ENCODE data around the gene MYH14. TPM values are rescaled to one million over a fixed set of nuclear protein-coding genes. Genes with fewer than 3 reads are reported as not detected.

Gene MYH14
- polyA plus RNA-seq, 3 donors = 16.6 to 23.9 (median 19.0) TPM

- no peak for DNase-seq (ENCODE audit: low read depth in 3 of 3, low spot score in 2 of 3)
Observed at GRCh38 chr19:50281491-50281890, 78.1 kb downstream of the MYH14 start.

DNA sequence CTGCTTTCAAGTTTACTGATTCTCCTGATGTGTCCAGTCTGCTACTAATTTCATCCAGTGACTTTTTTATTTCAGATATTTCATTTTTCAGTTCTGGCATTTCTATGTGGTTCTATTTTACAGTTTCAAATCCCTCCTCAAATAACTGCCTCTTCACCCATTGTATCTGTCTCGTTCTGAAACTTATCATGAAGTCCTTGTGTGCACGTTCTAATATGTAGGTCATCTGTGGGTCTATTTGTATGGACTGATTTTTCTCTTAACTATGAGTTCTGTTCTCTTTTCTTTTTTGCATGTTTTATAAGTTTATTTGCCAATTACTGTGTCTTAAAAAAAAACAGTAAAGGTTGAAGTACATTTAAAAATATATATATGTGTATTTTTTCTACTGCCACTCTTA, 82.4 kb downstream of the MYH14 start:
- DNase-seq (ENCODE audit: low read depth in 3 of 3, low spot score in 2 of 3) = no peak

DNA sequence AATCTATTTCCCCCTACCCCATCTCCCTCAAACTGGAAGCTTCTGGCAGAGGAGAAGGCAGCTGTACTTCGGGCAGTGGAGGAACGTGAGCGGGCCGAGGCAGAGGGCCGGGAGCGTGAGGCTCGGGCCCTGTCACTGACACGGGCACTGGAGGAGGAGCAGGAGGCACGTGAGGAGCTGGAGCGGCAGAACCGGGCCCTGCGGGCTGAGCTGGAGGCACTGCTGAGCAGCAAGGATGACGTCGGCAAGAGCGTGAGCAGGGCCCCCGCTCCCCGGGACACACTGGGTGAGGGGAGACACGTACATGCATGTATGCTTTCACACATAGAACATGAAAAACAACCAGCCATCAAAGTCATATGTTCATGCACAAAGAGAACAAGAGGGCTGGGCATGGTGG, 83.0 kb downstream of the MYH14 start:
- no peak for DNase-seq (ENCODE audit: low read depth in 3 of 3, low spot score in 2 of 3)

DNA sequence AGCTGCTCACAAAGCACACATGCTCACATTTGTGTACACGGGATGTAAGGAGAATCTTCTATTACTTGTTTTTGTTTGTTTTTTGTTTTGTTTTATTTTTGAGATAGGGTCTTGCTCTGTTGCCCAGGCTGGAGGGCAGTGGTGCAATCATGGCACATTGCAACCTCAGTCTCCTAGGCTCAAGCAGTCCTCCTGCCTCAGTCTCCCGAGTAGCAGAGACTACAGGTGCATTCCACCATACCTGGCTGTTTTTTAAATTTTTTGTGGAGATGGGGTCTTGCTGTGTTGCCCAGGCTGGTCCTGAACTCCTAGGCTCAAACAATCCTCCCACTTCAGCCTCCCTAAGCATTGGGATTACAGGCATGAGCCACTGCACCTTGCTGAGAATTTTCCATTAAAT, 83.9 kb downstream of the MYH14 start:
- no peak for DNase-seq (ENCODE audit: low read depth in 3 of 3, low spot score in 2 of 3)

DNA sequence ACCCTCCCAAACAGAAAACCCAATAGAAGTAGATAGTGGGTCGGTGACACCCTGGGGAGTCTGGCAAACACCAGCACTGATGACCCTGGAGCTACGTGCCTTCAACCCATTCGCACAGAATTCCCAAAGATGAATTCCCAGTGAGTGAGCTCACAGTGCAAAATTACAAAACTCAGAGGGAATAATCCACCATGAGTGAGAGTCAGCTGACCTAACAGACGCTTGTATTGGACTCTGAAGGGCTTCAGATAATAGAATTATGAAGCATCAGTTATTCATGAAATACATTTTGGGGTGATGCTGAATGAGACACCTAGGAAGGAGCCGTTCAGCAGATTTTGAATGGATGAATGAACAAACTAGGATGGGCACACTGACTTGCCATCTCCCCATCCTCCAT, 85.5 kb downstream of the MYH14 start:
- no peak for DNase-seq (ENCODE audit: low read depth in 3 of 3, low spot score in 2 of 3)

DNA sequence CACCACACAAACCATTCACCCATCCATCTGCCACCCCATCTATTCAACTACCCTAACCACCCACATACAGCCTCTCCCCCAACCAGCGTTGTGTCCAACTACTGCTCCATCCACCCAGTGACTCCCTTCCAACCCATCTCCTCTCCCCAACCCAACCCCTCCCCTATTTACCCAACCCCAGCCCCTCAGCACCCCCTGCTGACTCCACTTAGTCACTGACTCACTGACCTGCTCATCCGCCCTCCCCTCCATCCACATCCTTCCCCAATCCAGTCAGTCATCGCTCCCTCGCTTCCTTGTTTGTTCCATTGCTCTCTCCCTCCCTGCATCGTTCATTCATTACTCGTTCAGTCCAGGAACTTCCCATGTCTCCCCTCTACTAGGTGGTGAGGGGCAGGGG, 86.6 kb downstream of the MYH14 start:
- no peak for DNase-seq (ENCODE audit: low read depth in 3 of 3, low spot score in 2 of 3)

DNA sequence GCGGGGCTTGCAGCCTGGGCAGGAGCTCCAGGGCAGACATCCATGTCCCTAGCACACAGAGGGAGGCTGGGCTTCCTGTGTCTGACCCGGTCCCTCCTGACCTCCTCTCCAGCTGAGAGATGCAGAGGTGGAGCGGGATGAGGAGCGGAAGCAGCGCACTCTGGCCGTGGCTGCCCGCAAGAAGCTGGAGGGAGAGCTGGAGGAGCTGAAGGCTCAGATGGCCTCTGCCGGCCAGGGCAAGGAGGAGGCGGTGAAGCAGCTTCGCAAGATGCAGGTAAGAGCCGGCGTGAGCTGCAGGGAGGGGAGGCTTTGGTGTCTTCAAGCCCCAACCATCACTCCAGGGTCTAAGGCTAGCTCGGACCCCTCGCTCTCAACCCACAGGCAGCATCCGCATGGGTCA, 87.4 kb downstream of the MYH14 start:
- DNase-seq (ENCODE audit: low read depth in 3 of 3, low spot score in 2 of 3) = no peak

- no peak for DNase-seq (ENCODE audit: low read depth in 3 of 3, low spot score in 2 of 3)
Observed at GRCh38 chr19:50292216-50292827, 88.9 kb downstream of the MYH14 start.

- DNase-seq (ENCODE audit: low read depth in 3 of 3, low spot score in 2 of 3) = no peak
Observed at GRCh38 chr19:50293263-50294004, 90.0 kb downstream of the MYH14 start.

DNA sequence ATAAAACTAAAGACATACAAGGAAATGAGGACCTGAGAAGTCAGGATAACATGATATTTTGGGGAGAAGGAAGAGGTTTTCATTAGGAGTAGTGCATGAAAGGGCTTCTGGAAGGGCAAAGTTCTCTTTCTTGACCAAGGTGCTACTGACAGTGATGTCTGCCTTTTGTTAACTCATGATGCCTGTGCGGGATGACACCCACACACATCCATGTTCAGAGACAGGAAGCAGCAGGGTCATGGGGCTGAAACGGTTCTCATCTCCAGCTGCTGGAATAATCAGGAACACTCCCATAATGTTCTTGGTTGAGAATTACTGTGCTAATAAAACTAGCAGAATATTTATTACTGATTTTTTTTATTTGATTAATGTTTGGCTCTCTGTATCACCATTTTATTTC, 96.6 kb downstream of the MYH14 start:
- no peak for DNase-seq (ENCODE audit: low read depth in 3 of 3, low spot score in 2 of 3)

DNA sequence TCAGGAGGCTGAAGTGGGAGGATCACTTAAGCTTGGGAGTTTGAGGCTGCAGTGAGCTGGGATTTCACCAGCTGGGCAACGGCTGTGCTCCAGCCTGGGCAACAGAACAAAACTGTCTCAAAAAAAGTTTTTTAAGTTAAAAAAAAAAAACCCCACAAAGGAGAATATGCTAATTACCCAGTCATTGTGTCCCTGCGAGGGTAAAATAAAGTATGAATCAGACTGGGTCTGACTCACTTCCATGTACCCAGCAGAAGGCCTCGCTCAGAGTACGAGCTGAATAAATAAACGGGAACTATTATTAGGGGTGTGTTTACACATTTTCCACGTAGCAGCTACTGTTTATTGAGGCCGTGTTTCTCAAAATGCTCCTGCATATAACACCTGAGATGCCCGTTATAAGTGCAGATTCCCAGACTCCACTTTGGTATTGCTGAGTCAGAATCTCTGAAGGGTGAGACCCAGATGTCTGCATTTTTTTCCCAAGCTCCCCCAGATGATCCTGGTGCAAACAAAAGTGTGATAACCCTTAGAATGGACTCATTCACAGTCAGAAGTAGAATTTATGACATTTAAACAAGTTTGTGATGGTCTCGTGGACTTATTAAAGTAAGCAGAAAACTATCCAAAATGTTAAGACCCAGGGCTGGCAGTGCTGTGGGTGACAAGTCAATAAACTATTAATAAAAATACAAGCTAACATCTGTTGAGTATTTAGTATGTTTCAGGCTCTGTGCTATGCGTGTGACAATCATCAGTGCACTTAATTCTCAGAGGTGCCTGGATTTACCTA, 97.6 kb downstream of the MYH14 start:
- no peak for DNase-seq (ENCODE audit: low read depth in 3 of 3, low spot score in 2 of 3)

DNA sequence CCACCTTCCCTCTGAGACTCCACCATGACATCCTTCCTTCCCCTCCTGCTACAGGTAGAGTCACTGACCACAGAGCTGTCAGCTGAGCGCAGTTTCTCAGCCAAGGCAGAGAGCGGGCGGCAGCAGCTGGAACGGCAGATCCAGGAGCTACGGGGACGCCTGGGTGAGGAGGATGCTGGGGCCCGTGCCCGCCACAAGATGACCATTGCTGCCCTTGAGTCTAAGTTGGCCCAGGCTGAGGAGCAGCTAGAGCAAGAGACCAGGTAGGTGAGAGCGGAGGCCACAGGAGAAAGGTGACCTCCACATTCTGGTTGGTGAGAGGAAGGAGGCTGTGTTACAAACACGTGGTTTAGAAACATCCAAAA, 98.2 kb downstream of the MYH14 start:
- no peak for DNase-seq (ENCODE audit: low read depth in 3 of 3, low spot score in 2 of 3)

DNA sequence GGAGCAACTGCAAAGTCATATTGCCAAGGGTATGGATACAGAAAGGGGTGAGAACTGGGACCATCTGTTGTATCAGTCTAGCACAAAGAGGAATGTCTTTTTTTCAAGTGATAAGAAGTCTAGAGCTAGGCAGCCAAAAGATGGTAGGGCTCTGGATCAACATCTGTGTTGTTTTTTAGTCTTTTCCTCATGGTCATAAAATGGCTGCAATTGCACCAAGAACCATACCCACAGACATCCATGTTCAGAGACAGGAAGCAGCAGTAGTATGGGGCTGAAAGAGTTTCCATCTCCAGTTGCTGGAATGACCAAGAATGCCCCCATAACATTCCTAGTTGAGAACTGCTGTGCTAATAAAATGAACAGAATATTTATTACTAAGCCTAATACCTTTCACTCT, 100.1 kb downstream of the MYH14 start:
- DNase-seq (ENCODE audit: low read depth in 3 of 3, low spot score in 2 of 3) = no peak

GRCh38 chr19:50308991-50309390, 105.6 kb downstream of the MYH14 start:
- no peak for DNase-seq (ENCODE audit: low read depth in 3 of 3, low spot score in 2 of 3)

DNA sequence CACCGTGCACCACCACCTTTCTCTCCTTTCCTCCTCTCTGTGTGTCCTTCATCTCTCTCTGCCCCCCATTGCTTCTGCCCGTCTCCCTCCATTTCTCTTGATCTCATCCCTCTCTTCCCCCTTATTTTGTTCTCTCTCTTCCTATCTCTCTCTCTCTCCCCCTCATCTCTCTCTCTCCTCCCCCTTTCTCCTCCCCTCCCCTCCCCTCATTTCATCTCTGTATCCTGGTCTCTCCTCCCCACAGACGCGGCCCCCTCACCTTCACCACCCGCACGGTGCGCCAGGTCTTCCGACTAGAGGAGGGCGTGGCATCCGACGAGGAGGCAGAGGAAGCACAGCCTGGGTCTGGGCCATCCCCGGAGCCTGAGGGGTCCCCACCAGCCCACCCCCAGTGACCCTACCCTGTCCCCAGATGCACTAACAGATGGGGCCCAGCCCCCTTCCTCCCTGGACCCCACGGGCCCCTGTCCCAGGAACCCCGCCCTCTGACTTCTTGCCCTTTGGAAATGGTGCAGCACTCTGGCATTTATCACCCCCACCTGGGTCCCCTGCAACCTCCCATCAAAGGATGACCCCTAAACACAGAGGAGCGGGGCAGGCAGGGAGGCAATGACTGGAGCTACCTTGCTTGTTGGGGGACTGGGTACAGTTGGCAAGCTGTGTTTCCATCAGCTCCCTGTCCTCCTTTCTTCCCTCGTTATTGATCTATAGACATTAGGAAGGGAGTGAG, 106.1 kb downstream of the MYH14 start:
- no peak for DNase-seq (ENCODE audit: low read depth in 3 of 3, low spot score in 2 of 3)

- DNase-seq (ENCODE audit: low read depth in 3 of 3, low spot score in 2 of 3) = no peak
Observed at GRCh38 chr19:50310759-50311465, 107.5 kb downstream of the MYH14 start.

GRCh38 chr19:50311723-50312635, 108.6 kb downstream of the MYH14 start:
- DNase-seq (ENCODE audit: low read depth in 3 of 3, low spot score in 2 of 3) = no peak

DNA sequence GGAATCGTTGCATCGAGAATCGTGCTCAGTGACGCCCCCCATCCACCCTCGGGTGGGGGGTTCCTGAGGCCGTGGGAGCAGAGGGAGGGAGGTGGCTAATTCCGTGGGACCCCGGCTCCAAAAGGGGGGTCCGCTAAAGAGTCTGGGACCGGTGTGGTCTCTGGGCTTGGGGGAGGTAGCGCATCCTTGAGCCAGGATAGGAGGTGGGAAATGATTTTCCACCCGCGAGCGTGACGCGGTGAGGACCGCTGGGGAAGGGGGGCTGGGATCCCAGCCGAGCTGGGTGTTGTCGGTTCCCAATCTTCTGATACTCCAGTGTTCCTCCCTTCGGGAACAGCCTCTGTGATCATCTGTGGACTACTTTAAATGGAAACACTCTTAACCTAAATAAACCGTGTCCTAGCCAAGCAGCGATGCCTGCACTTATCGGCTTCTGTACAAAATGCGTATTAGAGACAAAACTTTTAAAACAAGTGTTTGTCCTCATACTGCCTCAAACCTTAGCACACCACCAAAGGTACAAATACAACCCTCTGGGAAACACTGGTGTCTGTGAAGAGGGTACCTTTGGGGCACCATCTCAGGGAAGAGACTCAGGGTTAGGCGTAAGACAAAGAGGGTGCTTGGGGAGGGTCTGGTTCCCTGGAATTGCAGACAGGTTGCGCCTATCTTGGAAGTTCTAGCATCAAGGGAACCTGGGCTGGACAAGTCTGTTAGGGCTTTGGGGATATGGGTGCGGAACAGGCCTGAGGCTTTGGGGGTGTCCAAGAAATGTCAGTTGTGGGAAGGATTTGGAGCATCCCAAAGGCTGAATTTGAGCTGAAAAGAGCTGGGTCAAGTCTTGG, 109.8 kb downstream of the MYH14 start:
- DNase-seq (ENCODE audit: low read depth in 3 of 3, low spot score in 2 of 3) = no peak

Data from right renal cortex interstitium (tissue), 3 donors.